ENCODE results near the gene ACTRT2. TPM values are rescaled to one million over a fixed set of nuclear protein-coding genes. Genes with fewer than 3 reads are reported as not detected.

ACTRT2 gene
- total and polyA plus RNA-seq, 2 donors (not counting 1 experiment from before 2014, with no cell fraction given), result not detected

DNA sequence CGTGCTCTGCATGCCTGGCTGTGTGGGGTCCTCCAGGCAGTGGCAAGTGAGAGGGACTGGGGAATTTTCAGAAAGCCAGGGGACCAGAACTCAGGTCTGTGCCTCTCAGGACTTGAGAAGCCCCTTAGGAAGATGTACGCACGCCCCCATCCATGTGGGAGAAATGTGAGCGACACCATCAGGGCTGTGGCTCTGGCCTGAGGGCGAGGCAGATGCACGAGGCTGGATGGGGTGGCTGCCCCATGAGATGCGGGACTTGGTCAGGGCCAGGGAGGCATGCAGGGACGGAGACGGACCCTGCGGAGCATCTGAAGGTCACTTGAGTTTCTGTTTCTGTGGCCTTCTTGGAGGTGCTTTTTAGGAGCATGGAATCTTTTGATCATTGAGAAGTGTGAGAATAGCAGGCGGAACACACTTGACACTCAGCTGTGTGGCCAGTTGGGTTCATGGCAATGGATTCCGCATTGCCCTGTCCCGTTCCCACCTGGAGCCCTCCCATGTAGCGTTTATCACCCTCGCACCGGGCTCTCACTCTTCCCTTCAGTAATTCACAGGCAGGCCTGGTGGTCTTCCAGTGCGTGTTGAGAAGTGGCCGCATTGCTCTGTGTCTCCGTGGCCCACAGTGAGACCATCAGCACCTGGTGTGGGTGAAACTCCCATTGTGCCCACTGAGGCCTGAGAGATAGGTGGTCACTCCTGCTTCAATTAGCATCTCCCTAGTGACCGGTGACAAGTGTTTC lies 30.7 kb upstream of the ACTRT2 start:
- H2AFZ ChIP-seq (ENCODE audit: insufficient read depth, low read depth, low read length, poor library complexity, severe bottlenecking), result no peak overlapping the region
- no peak overlapping the region for H3K9ac ChIP-seq (ENCODE audit: low read length)
- H3K4me3 Mint-ChIP-seq, result no peak overlapping the region
- H4K20me1 ChIP-seq (ENCODE audit: control insufficient read depth, insufficient read depth, low read length, poor library complexity, severe bottlenecking), result no peaks in the 10 kb centered on the region
- H3K27me3 Mint-ChIP-seq, result peaks cover 6% of the 10 kb centered on the region
- intact Hi-C loops (cut with micrococcal nuclease), result no loop called here
- POLR2A ChIA-PET, result no interaction called here
- peaks cover 14% of the 10 kb centered on the region for H3K9me3 Mint-ChIP-seq (ENCODE audit: insufficient read depth)
- no peaks in the 10 kb centered on the region for H3K4me1 Mint-ChIP-seq
- peaks cover 2 to 28% (median 14%) of the 10 kb centered on the region in 3 donors for H3K9me3 ChIP-seq (ENCODE audit: control extremely low read depth in 1 of 3, control insufficient read depth in 2 of 3, insufficient read depth in 1 of 3, low read length in 2 of 3)
- no peak overlapping the region for H3K4me2 ChIP-seq (replicated peaks; ENCODE audit: low read depth, low read length, poor library complexity, severe bottlenecking)
- H3K79me2 ChIP-seq (ENCODE audit: control insufficient read depth, insufficient read depth, low read length), result no peaks in the 10 kb centered on the region
- no peaks in the 10 kb centered on the region for H3K36me3 ChIP-seq (replicated peaks in 1 of 2; ENCODE audit: control extremely low read depth in 1 of 2, control insufficient read depth in 1 of 2, extremely low read depth in 1 of 2, insufficient read depth in 2 of 2, low read length in 1 of 2)
- no peak overlapping the region for H3K27ac ChIP-seq (ENCODE audit: low read length in 2 of 2)
- H3K4me1 ChIP-seq (ENCODE audit: control insufficient read depth in 2 of 2, insufficient read depth in 2 of 2, low read length in 2 of 2), result no peaks in the 10 kb centered on the region
- no peak overlapping the region for H3K27ac Mint-ChIP-seq
- TF ChIP-seq CTCF (IDR thresholded peaks at IDR 0.05), result no peak
- CTCF ChIA-PET, result no interaction called here
- 92% methylated on average over 19 of the region's 20 CpGs for WGBS (ENCODE audit: insufficient coverage)
- DNase-seq (no peak), ATAC-seq (ENCODE audit: low read depth) (no peak)
- H3K27me3 ChIP-seq (replicated peaks in 1 of 4; ENCODE audit: control extremely low read depth in 1 of 4, control insufficient read depth in 3 of 4, insufficient read depth in 4 of 4, low read length in 3 of 4), result no peaks in the 10 kb centered on the region
- no peak overlapping the region for H3K4me3 ChIP-seq (ENCODE audit: control extremely low read depth in 1 of 5, extremely low read depth in 1 of 5, insufficient read depth in 1 of 5, low read depth in 2 of 5, low read length in 4 of 5)

DNA sequence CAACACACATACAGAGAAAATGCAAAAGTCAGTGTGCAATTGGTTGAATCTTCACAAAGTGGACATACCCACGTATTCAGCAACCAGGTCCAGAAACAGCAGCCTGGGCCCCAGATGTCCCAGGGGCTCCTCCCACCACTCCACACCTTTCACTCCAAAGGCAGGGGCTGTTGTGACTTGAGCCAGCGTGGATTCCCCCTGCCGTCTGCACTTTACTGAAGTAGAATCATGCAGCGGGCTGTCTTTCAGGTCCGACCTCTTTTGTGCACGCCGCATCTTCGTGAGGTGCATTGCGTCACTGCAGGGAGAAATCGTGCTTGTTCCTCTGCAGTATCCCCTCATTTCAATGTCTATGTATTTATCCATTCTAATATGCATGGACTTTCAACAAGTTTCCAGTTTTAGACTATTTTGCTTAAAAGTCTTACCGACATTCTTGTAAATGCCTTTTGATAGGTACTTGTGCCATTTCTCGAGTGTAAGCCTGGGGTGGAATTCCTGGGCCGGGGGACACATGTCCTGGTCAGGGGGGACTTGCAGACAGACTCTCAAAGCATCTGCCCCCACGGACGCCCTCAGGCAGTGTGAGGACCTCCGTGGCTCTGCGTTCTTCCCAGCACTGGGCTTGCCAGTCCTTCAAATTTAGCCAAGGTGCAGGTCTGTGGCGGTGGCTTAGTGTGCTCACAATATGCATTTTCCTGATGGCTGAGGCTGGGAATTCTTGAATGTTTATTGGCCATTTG lies 29.3 kb upstream of the ACTRT2 start:
- Histone ChIP-seq H3K9ac (ENCODE audit: low read length) (no peak overlapping the region), H3K27me3 (replicated peaks in 1 of 4; ENCODE audit: control extremely low read depth in 1 of 4, control insufficient read depth in 3 of 4, insufficient read depth in 4 of 4, low read length in 3 of 4) (no peaks in the 10 kb centered on the region), H3K36me3 (replicated peaks in 1 of 2; ENCODE audit: control extremely low read depth in 1 of 2, control insufficient read depth in 1 of 2, extremely low read depth in 1 of 2, insufficient read depth in 2 of 2, low read length in 1 of 2) (no peaks in the 10 kb centered on the region), H3K4me1 (ENCODE audit: control insufficient read depth in 2 of 2, insufficient read depth in 2 of 2, low read length in 2 of 2) (no peaks in the 10 kb centered on the region), H3K79me2 (ENCODE audit: control insufficient read depth, insufficient read depth, low read length) (no peaks in the 10 kb centered on the region), H4K20me1 (ENCODE audit: control insufficient read depth, insufficient read depth, low read length, poor library complexity, severe bottlenecking) (no peaks in the 10 kb centered on the region), H3K4me2 (replicated peaks; ENCODE audit: low read depth, low read length, poor library complexity, severe bottlenecking) (no peak overlapping the region), H3K4me3 (ENCODE audit: control extremely low read depth in 1 of 5, extremely low read depth in 1 of 5, insufficient read depth in 1 of 5, low read depth in 2 of 5, low read length in 4 of 5) (no peak overlapping the region), H3K27ac (ENCODE audit: low read length in 2 of 2) (no peak overlapping the region), H2AFZ (ENCODE audit: insufficient read depth, low read depth, low read length, poor library complexity, severe bottlenecking) (no peak overlapping the region), H3K9me3 (ENCODE audit: control extremely low read depth in 1 of 3, control insufficient read depth in 2 of 3, insufficient read depth in 1 of 3, low read length in 2 of 3) (peaks cover 2 to 28% (median 22%) of the 10 kb centered on the region in 3 donors)
- DNase-seq (no peak), ATAC-seq (ENCODE audit: low read depth) (no peak)
- 91% methylated on average over 18 of the region's 18 CpGs for WGBS (ENCODE audit: insufficient coverage)
- TF ChIP-seq CTCF (IDR thresholded peaks at IDR 0.05) (no peak), EZH2 (IDR thresholded peaks at IDR 0.05; ENCODE audit: borderline replicate concordance, insufficient read depth, low read depth, low read length, poor library complexity, severe bottlenecking) (no peak)
- H3K27ac Mint-ChIP-seq, result no peak overlapping the region
- ChIA-PET POLR2A (no interaction called here), CTCF (no interaction called here)
- H3K27me3 Mint-ChIP-seq, result peaks cover 6% of the 10 kb centered on the region
- no peak overlapping the region for H3K4me3 Mint-ChIP-seq
- no peaks in the 10 kb centered on the region for H3K4me1 Mint-ChIP-seq
- intact Hi-C loops (cut with micrococcal nuclease), result no loop called here
- H3K9me3 Mint-ChIP-seq (ENCODE audit: insufficient read depth), result peaks cover 14% of the 10 kb centered on the region
